ENCODE results near the gene ALG1.
"Not testable (repeated sequence)": the region's sequence is repeated elsewhere in the genome, so short reads cannot be mapped to it uniquely, and the experiment has no call there.

ALG1 gene

DNA sequence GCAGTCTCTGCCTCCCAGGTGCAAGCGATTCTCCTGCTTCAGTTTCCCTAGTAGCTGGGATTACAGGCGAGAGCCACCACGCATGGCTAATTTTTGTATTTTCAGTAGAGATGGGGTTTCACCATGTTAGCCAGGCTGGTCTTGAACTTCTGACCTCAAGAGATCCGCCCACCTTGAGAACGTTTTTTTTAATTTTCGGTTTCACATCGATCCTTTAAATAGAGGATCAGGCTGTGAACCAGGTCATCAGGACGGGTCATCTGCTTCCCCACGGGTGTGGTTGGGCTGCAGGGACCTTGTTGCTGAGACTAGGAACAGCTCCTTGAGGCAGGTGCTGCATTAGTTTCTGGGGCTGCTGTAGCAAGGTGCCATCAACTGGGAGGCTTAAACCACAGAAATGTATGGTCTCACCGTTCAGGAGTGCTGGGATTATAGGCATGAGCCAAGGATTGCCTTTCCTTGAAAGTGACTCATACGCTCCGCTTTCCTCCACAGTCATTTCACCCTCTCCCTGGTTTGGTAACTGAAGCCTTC lies 30.0 kb upstream of the ALG1 start:
- peaks cover 16 to 21% of the 10 kb centered on the region in 2 experiments for H3K27me3 ChIP-seq (ENCODE audit: control insufficient read depth in 1 of 2, insufficient read depth in 1 of 2, low read length in 2 of 2)
- DNase-seq = peak; percentile 70
- H2BK12ac ChIP-seq (ENCODE audit: low read length in 2 of 2) = no peak overlapping the region
- no peaks in the 10 kb centered on the region for H3K36me3 ChIP-seq (ENCODE audit: control insufficient read depth in 1 of 2, insufficient read depth in 2 of 2, low read depth in 1 of 2, low read length in 2 of 2)
- H2BK15ac ChIP-seq (ENCODE audit: low read depth, poor library complexity, severe bottlenecking) = no peak overlapping the region
- H2AK5ac ChIP-seq (ENCODE audit: low read length, severe bottlenecking) = no peak overlapping the region
- H3K79me1 ChIP-seq (replicated peaks; ENCODE audit: low read length, poor library complexity, severe bottlenecking) = no peaks in the 10 kb centered on the region
- H2BK5ac ChIP-seq (ENCODE audit: low read depth, low read length, poor library complexity, severe bottlenecking) = no peak overlapping the region
- H3K27ac ChIP-seq (ENCODE audit: low read length, poor library complexity, severe bottlenecking) = no peak overlapping the region
- H4K91ac ChIP-seq (ENCODE audit: low read length) = no peak overlapping the region
- H3K14ac ChIP-seq (ENCODE audit: low read length in 2 of 2) = no peak overlapping the region
- 76% methylated on average over 12 of the region's 12 CpGs for WGBS
- no peaks in the 10 kb centered on the region for H3K9me3 ChIP-seq (ENCODE audit: control insufficient read depth, low read length)
- H3K18ac ChIP-seq (ENCODE audit: low read depth in 1 of 2, low read length in 2 of 2) = no peak overlapping the region
- H3K4me1 ChIP-seq (ENCODE audit: control insufficient read depth, insufficient read depth, low read depth, low read length) = peaks cover 13% of the 10 kb centered on the region
- no peak overlapping the region for H2AFZ ChIP-seq (ENCODE audit: low read depth, low read length)
- no peak overlapping the region for H2BK120ac ChIP-seq (ENCODE audit: low read depth, low read length)
- H3K4me3 ChIP-seq (ENCODE audit: insufficient read depth in 1 of 2, low read depth in 1 of 2, low read length in 2 of 2) = no peak overlapping the region
- H3K4ac ChIP-seq (ENCODE audit: low read depth in 1 of 2, low read length in 2 of 2) = no peak overlapping the region
- H4K8ac ChIP-seq (ENCODE audit: low read length) = no peak overlapping the region
- no peak overlapping the region for H3K4me2 ChIP-seq (ENCODE audit: low read length, poor library complexity, severe bottlenecking)
- no peak overlapping the region for H3K23ac ChIP-seq (ENCODE audit: low read length in 2 of 2)
- no peak overlapping the region for H3K9ac ChIP-seq (ENCODE audit: low read length)

DNA sequence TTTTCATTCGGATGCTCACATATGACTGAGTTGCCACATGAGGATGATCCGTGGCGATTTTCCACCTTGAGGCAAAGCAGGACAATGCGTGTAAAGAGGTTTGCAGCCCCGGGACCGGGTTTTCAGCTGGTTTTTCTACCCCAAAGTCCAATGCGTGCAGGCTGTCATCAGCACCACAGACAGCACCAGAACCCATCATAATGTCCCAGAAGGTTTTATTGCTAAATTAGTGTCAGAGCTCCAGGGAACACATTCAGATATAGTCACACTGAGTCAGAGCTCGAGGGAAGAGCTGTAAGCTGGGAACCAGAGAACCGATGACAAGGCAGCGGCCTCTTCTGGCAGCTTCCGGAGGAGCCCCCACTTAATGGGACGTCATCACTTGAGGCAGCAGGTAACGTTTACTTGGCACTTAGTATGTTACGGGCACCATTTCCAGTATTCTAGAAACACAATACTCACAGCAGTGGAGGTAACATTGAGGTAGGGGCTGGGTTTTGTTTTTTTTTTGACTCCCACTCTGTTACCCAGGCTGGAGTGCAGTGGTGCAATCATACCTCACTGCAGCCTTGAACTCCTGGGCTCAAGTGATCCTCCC lies 29.0 kb upstream of the ALG1 start:
- no peak overlapping the region for H2BK120ac ChIP-seq (ENCODE audit: low read depth, low read length)

DNA sequence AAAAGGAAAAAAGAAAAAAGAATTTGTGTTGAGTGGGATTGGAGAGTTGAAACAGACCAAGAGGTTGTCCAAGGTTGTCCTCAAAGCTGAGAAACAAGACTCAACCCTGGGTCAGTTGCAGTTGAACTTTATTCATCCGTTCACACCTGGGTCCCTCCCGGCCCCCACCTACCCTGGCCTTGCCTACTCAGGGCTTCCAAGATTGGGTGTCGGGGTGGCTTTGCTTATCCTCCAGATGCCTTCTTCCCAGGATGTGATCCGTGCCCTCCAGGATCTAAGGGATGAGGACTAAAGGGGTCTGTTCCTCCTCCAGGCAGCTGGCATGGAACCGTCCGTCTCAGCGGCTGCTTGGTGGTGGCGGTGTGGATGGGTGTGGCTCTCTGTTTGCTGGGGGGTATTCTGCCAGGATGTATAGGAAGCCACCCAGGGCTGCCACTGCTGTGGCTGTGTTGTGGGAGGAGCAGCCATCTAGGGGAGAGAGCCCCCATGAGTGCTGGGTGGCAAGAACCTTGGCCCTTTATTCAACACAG lies 27.6 kb upstream of the ALG1 start:
- no peak overlapping the region for H3K18ac ChIP-seq (ENCODE audit: low read depth in 1 of 2, low read length in 2 of 2)
- peaks cover 13% of the 10 kb centered on the region for H3K4me1 ChIP-seq (ENCODE audit: control insufficient read depth, insufficient read depth, low read depth, low read length)
- H3K27ac ChIP-seq (ENCODE audit: low read length, poor library complexity, severe bottlenecking) = no peak overlapping the region
- no peak for DNase-seq
- H3K9me3 ChIP-seq (ENCODE audit: control insufficient read depth, low read length) = peaks cover 4% of the 10 kb centered on the region
- H4K8ac ChIP-seq (ENCODE audit: low read length) = no peak overlapping the region
- peaks cover 16 to 34% of the 10 kb centered on the region in 2 experiments for H3K27me3 ChIP-seq (ENCODE audit: control insufficient read depth in 1 of 2, insufficient read depth in 1 of 2, low read length in 2 of 2)
- H2BK15ac ChIP-seq (ENCODE audit: low read depth, poor library complexity, severe bottlenecking) = no peak overlapping the region
- H2BK5ac ChIP-seq (ENCODE audit: low read depth, low read length, poor library complexity, severe bottlenecking) = no peak overlapping the region
- H2AK5ac ChIP-seq (ENCODE audit: low read length, severe bottlenecking) = no peak overlapping the region
- H3K9ac ChIP-seq (ENCODE audit: low read length) = no peak overlapping the region
- no peaks in the 10 kb centered on the region for H3K79me1 ChIP-seq (replicated peaks; ENCODE audit: low read length, poor library complexity, severe bottlenecking)
- H3K14ac ChIP-seq (ENCODE audit: low read length in 2 of 2) = no peak overlapping the region
- H2AFZ ChIP-seq (ENCODE audit: low read depth, low read length) = no peak overlapping the region
- no peak overlapping the region for H2BK12ac ChIP-seq (ENCODE audit: low read length in 2 of 2)
- H3K4me2 ChIP-seq (ENCODE audit: low read length, poor library complexity, severe bottlenecking) = no peak overlapping the region
- H3K4ac ChIP-seq (ENCODE audit: low read depth in 1 of 2, low read length in 2 of 2) = no peak overlapping the region
- H3K36me3 ChIP-seq (ENCODE audit: control insufficient read depth in 1 of 2, insufficient read depth in 2 of 2, low read depth in 1 of 2, low read length in 2 of 2) = no peaks in the 10 kb centered on the region
- H3K4me3 ChIP-seq (ENCODE audit: insufficient read depth in 1 of 2, low read depth in 1 of 2, low read length in 2 of 2) = no peak overlapping the region
- H2BK120ac ChIP-seq (ENCODE audit: low read depth, low read length) = no peak overlapping the region
- no peak overlapping the region for H4K91ac ChIP-seq (ENCODE audit: low read length)
- H3K23ac ChIP-seq (ENCODE audit: low read length in 2 of 2) = no peak overlapping the region
- 96% methylated on average over 8 of the region's 8 CpGs for WGBS

More for the DNA sequence above, 29.0 kb upstream of the ALG1 start:
- H3K4me1 ChIP-seq (ENCODE audit: control insufficient read depth, insufficient read depth, low read depth, low read length) = peaks cover 13% of the 10 kb centered on the region
- peak; percentile 43 for DNase-seq
- no peak overlapping the region for H2BK5ac ChIP-seq (ENCODE audit: low read depth, low read length, poor library complexity, severe bottlenecking)
- no peak overlapping the region for H3K27ac ChIP-seq (ENCODE audit: low read length, poor library complexity, severe bottlenecking)
- H3K4me2 ChIP-seq (ENCODE audit: low read length, poor library complexity, severe bottlenecking) = no peak overlapping the region
- H3K23ac ChIP-seq (ENCODE audit: low read length in 2 of 2) = no peak overlapping the region
- H2AFZ ChIP-seq (ENCODE audit: low read depth, low read length) = no peak overlapping the region
- H2BK12ac ChIP-seq (ENCODE audit: low read length in 2 of 2) = no peak overlapping the region
- no peak overlapping the region for H3K14ac ChIP-seq (ENCODE audit: low read length in 2 of 2)
- H2AK5ac ChIP-seq (ENCODE audit: low read length, severe bottlenecking) = no peak overlapping the region
- H3K79me1 ChIP-seq (replicated peaks; ENCODE audit: low read length, poor library complexity, severe bottlenecking) = no peaks in the 10 kb centered on the region
- no peak overlapping the region for H2BK15ac ChIP-seq (ENCODE audit: low read depth, poor library complexity, severe bottlenecking)
- H3K9ac ChIP-seq (ENCODE audit: low read length) = no peak overlapping the region
- no peak overlapping the region for H4K91ac ChIP-seq (ENCODE audit: low read length)
- no peak overlapping the region for H3K18ac ChIP-seq (ENCODE audit: low read depth in 1 of 2, low read length in 2 of 2)
- H3K9me3 ChIP-seq (ENCODE audit: control insufficient read depth, low read length) = no peaks in the 10 kb centered on the region
- H3K4me3 ChIP-seq (ENCODE audit: insufficient read depth in 1 of 2, low read depth in 1 of 2, low read length in 2 of 2) = no peak overlapping the region
- 64% methylated on average over 12 of the region's 14 CpGs for WGBS
- H3K27me3 ChIP-seq (ENCODE audit: control insufficient read depth in 1 of 2, insufficient read depth in 1 of 2, low read length in 2 of 2) = peaks cover 16 to 30% of the 10 kb centered on the region in 2 experiments
- no peaks in the 10 kb centered on the region for H3K36me3 ChIP-seq (ENCODE audit: control insufficient read depth in 1 of 2, insufficient read depth in 2 of 2, low read depth in 1 of 2, low read length in 2 of 2)
- no peak overlapping the region for H4K8ac ChIP-seq (ENCODE audit: low read length)
- no peak overlapping the region for H3K4ac ChIP-seq (ENCODE audit: low read depth in 1 of 2, low read length in 2 of 2)

DNA sequence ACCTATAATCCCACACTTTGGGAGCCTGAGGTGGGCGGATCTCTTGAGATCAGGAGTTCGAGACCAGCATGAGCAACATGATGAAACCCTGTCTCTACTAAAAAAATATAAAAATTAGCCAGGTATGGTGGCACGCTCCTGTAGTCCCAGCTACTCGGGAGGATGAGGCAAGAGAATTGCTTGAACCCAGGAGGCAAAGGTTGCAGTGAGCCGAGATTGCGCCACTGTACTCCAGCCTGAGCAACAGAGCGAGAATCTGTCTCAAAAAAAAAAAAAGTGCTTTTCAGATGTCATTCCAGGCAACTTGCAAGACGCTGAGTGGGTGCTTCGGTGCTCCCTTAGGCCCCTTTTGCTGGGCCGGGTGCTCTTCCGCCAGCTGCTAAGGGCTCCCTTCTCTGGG lies 27.1 kb upstream of the ALG1 start:
- not testable (repeated sequence) for H3K9ac ChIP-seq (ENCODE audit: low read length); H3K23ac ChIP-seq (ENCODE audit: low read length in 2 of 2); H3K79me1 ChIP-seq (replicated peaks; ENCODE audit: low read length, poor library complexity, severe bottlenecking); H2BK12ac ChIP-seq (ENCODE audit: low read length in 2 of 2); H3K18ac ChIP-seq (ENCODE audit: low read depth in 1 of 2, low read length in 2 of 2); H2BK15ac ChIP-seq (ENCODE audit: low read depth, poor library complexity, severe bottlenecking); DNase-seq; H2BK120ac ChIP-seq (ENCODE audit: low read depth, low read length); H4K8ac ChIP-seq (ENCODE audit: low read length); H3K4ac ChIP-seq (ENCODE audit: low read depth in 1 of 2, low read length in 2 of 2); H3K36me3 ChIP-seq (ENCODE audit: control insufficient read depth in 1 of 2, insufficient read depth in 2 of 2, low read depth in 1 of 2, low read length in 2 of 2); H3K4me3 ChIP-seq (ENCODE audit: insufficient read depth in 1 of 2, low read depth in 1 of 2, low read length in 2 of 2); H2AFZ ChIP-seq (ENCODE audit: low read depth, low read length); H2AK5ac ChIP-seq (ENCODE audit: low read length, severe bottlenecking); H3K14ac ChIP-seq (ENCODE audit: low read length in 2 of 2); H4K91ac ChIP-seq (ENCODE audit: low read length); H3K27ac ChIP-seq (ENCODE audit: low read length, poor library complexity, severe bottlenecking); H3K9me3 ChIP-seq (ENCODE audit: control insufficient read depth, low read length); H2BK5ac ChIP-seq (ENCODE audit: low read depth, low read length, poor library complexity, severe bottlenecking); H3K4me2 ChIP-seq (ENCODE audit: low read length, poor library complexity, severe bottlenecking)
- peaks cover 14 to 34% of the 10 kb centered on the region in 2 experiments for H3K27me3 ChIP-seq (ENCODE audit: control insufficient read depth in 1 of 2, insufficient read depth in 1 of 2, low read length in 2 of 2)
- 89% methylated on average over 11 of the region's 11 CpGs for WGBS
- H3K4me1 ChIP-seq (ENCODE audit: control insufficient read depth, insufficient read depth, low read depth, low read length) = peaks cover 13% of the 10 kb centered on the region

Data from mesenchymal stem cell (in vitro differentiated cells and primary cell).